GM12872 (cell line): ENCODE data around the gene GPC5.

Source experiments
- TF ChIP-seq, protein P1 (sequence below): IDR thresholded peaks from 3 replicates; pipeline ENCODE4 v1.5.1; 2011; ENCODE audit warnings: low read depth, mild to moderate bottlenecking, low read length, moderate library complexity; ENCODE audit not compliant: insufficient read depth

Gene GPC5

DNA sequence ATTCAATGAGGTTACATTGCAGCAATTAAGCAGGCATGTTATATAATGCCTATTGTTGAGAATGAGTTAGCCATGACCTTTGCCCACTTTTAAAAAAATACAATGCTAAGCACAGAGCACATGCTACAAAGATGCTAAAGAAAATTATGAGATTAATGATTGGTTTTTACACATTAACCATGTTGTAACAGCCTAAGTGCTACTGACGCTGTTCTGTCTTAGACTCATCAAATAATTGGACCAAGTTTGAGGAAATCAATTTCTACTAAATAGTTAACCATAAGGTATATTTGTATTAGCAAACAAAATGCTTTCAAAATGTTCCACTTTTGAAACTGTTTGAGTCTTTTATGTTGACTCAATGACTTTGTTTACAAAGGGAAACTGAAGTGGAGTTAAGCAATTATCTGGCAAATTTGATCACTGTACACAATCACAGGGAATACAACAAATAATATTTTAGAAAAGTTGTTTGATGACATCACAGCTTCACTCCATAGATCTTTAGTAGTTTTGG lies 36.6 kb upstream of the GPC5 start:
- TF ChIP-seq, protein P1, sequence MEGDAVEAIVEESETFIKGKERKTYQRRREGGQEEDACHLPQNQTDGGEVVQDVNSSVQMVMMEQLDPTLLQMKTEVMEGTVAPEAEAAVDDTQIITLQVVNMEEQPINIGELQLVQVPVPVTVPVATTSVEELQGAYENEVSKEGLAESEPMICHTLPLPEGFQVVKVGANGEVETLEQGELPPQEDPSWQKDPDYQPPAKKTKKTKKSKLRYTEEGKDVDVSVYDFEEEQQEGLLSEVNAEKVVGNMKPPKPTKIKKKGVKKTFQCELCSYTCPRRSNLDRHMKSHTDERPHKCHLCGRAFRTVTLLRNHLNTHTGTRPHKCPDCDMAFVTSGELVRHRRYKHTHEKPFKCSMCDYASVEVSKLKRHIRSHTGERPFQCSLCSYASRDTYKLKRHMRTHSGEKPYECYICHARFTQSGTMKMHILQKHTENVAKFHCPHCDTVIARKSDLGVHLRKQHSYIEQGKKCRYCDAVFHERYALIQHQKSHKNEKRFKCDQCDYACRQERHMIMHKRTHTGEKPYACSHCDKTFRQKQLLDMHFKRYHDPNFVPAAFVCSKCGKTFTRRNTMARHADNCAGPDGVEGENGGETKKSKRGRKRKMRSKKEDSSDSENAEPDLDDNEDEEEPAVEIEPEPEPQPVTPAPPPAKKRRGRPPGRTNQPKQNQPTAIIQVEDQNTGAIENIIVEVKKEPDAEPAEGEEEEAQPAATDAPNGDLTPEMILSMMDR, result no peak

DNA sequence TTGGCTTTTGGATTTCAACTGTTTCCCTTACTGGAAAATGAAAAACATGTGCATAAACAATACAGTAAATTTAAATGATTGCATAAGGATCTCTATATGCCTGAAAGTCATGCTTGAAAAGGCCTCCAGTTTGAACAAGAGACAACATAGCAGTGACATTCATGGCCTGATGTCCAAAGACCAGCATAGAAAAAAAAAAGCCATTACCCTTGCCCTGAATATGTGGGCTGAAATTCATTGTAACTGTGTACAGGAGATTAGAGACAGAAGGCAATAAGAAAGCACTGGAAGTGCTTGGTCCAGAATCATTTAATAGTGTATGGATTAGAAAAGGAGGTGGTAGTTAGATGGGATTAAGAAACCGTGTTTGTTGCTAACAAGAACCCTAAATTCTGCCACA lies 35.5 kb upstream of the GPC5 start:
- TF ChIP-seq, protein P1, result no peak

DNA sequence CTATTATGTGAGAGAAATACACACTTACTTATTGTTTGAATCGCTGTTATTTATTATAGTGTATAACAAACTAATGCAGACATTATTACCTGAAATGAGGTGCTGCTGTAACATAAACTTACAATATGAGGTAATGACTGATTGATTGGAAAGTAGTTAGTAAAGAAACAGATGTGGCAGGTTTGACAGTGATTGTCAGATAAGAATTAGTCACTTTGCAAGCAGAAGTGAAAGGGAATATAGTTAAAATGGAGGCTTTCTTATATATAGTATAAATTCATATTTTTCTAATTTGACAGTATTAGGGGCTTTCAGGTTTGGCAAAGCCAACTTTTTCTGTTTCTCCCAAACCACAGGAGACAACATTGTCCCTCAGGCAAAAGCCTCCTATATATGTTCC lies 30.3 kb upstream of the GPC5 start:
- TF ChIP-seq, protein P1, result no peak

GRCh38 chr13:91368676-91369440 lies 29.6 kb upstream of the GPC5 start:
- TF ChIP-seq, protein P1, result no peak

DNA sequence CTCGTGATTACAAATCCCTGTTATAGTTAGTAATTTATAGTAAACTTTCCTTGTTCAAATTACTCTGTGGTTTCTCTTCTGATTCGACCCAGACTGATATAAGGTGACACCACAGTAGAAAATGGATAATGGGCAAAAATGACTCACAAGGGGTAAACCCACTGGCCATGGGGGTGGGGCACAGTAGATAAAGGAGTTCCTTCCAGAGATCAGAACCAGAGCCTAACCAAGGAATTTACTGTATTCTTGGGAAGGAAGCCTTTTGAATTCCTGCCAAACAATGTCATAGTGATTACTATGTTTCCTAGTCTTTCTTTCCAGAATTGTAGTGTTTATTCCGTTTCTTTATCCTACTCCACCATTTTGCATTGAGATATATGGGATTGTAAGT lies 29.0 kb upstream of the GPC5 start:
- TF ChIP-seq, protein P1, result no peak

GRCh38 chr13:91370501-91370900 lies 27.9 kb upstream of the GPC5 start:
- TF ChIP-seq, protein P1, result no peak

DNA sequence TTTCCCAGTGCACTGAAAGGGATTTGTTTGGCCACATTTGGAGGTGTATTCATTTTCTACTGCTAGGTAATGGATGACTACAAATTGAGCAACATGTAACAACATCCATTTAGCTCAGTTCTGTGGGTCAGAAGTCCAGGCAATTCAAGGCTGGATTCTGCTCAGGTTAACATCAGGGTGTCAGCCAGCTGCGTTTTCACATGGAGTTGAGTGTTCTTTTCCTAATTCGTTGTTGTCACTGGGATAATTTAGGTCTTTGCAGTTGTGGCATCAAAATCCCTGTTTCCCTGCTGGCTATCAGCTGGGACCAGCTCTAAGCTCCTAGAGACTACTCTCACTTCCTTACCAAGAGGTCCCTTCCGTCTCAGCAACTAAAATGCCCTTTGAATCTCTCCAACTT lies 25.5 kb upstream of the GPC5 start:
- TF ChIP-seq, protein P1, result no peak
